ENCODE measurements around the gene VAMP5. TPM values are rescaled to one million over a fixed set of nuclear protein-coding genes. Genes with fewer than 3 reads are reported as not detected.

The VAMP5 gene
- total RNA-seq, 1 experiment from 2014 or later: 0.40 TPM

DNA sequence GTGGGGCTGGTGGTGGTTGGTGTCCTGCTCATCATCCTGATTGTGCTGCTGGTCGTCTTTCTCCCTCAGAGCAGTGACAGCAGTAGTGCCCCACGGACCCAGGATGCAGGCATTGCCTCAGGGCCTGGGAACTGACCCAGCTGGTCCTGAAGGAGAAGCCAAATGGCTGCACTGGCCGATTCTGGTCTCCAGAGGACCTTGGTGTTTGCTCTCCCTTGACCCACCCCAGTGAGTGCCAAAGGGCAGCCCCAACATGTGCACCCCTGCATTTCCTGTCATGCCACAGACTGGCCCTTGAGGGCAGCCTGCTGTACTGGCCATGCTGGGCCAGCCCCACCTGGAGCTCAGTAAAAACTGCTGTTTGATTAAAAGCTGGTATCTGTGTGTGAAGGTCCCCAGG is 8.8 kb downstream of the VAMP5 start:
- Histone ChIP-seq H3K9me3 (ENCODE audit: low read length) (no peaks in the 10 kb centered on the region), H3K9ac (ENCODE audit: low read length) (no peak overlapping the region), H3K4me2 (ENCODE audit: low read length) (no peak overlapping the region), H3F3A (ENCODE audit: low read length, unreplicated experiment) (no peaks in the 10 kb centered on the region), H3K4me1 (ENCODE audit: insufficient read depth, low read length) (peaks cover 24% of the 10 kb centered on the region), H2AFZ (ENCODE audit: low read length) (no peak overlapping the region), H4K20me1 (ENCODE audit: low read length) (no peaks in the 10 kb centered on the region), H3K27me3 (ENCODE audit: low read length) (no peaks in the 10 kb centered on the region), H3K4me3 (ENCODE audit: low read length) (no peak overlapping the region), H3K36me3 (ENCODE audit: low read depth, low read length) (peaks cover 11% of the 10 kb centered on the region; the same call in 1 of the 2 replicates), H3K79me2 (ENCODE audit: low read length) (peaks cover 20% of the 10 kb centered on the region), H3K9me2 (replicated peaks; ENCODE audit: low read length) (no peaks in the 10 kb centered on the region), H3K27ac (ENCODE audit: low read length) (no peak overlapping the region)
- no peak for DNase-seq
- no peak for TF ChIP-seq EZH2 (IDR thresholded peaks at IDR 0.05; ENCODE audit: low read length, unreplicated experiment)
- TF ChIP-seq, protein P1, sequence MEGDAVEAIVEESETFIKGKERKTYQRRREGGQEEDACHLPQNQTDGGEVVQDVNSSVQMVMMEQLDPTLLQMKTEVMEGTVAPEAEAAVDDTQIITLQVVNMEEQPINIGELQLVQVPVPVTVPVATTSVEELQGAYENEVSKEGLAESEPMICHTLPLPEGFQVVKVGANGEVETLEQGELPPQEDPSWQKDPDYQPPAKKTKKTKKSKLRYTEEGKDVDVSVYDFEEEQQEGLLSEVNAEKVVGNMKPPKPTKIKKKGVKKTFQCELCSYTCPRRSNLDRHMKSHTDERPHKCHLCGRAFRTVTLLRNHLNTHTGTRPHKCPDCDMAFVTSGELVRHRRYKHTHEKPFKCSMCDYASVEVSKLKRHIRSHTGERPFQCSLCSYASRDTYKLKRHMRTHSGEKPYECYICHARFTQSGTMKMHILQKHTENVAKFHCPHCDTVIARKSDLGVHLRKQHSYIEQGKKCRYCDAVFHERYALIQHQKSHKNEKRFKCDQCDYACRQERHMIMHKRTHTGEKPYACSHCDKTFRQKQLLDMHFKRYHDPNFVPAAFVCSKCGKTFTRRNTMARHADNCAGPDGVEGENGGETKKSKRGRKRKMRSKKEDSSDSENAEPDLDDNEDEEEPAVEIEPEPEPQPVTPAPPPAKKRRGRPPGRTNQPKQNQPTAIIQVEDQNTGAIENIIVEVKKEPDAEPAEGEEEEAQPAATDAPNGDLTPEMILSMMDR (conservative IDR thresholded peaks at IDR 0.05; ENCODE audit: low read depth, low read length): no peak
- no peak for TF ChIP-seq EZH2phosphoT487 (IDR thresholded peaks at IDR 0.05; ENCODE audit: borderline replicate concordance, low read length)
- BruUV-seq (replicated peaks): no TSS peak
- intact Hi-C loops (cut with micrococcal nuclease): no loop called here
- no peak for ATAC-seq
- ChIA-PET POLR2A (ENCODE audit: unreplicated experiment) (interaction anchor here (0.5 kb wide), 1 partner anchor 12 kb away, joined by 5 read pairs; no protein-coding TSS in a partner anchor), CTCF (no interaction called here)

DNA sequence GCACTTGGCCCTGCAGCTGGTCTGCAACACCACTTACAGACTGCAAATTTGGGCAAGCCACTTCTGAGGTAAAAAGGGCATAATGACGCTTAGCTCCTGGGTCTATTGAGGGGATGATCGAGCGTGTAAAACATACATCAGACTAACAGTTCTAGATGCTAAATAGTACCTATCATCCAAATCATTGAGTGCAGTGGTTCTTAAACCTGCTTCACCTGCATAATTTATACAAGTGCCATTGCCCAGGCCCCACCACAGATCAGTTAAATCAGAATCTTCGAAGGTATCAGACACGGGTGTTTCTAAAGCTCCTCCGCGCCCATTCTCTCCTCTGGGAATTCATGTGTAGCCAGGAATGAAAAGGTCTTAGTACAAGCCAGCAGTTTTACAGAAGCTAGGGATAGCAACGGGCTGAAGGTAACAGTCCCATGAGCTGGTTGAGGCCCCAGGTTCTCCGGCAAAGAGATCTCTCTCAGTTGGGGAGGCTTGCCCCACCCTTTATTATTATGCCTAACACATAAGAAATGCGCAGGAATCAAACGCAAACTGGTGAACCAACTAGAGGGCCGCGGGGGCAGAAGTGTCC is 10.6 kb downstream of the VAMP5 start:
- Histone ChIP-seq H3K4me3 (ENCODE audit: low read length) (peak overlapping the region; percentile 85), H2AFZ (ENCODE audit: low read length) (peak overlapping the region; percentile 75), H3K4me1 (ENCODE audit: insufficient read depth, low read length) (peaks cover 24% of the 10 kb centered on the region), H3K9me3 (ENCODE audit: low read length) (no peaks in the 10 kb centered on the region), H3K36me3 (ENCODE audit: low read depth, low read length) (peaks cover 13% of the 10 kb centered on the region; the same call in 1 of the 2 replicates), H4K20me1 (ENCODE audit: low read length) (no peaks in the 10 kb centered on the region), H3F3A (ENCODE audit: low read length, unreplicated experiment) (no peaks in the 10 kb centered on the region), H3K79me2 (ENCODE audit: low read length) (peaks cover 20% of the 10 kb centered on the region), H3K9me2 (replicated peaks; ENCODE audit: low read length) (no peaks in the 10 kb centered on the region), H3K9ac (ENCODE audit: low read length) (peak overlapping the region; percentile 79), H3K27me3 (ENCODE audit: low read length) (no peaks in the 10 kb centered on the region), H3K4me2 (ENCODE audit: low read length) (peak overlapping the region; percentile 91), H3K27ac (ENCODE audit: low read length) (peak overlapping the region; percentile 69)
- BruUV-seq (replicated peaks): TSS peak; percentile 85
- CTCF ChIA-PET: interaction anchor here (0.6 kb wide), 1 partner anchor 54 kb away, joined by 4 read pairs; no protein-coding TSS in a partner anchor
- intact Hi-C loops (cut with micrococcal nuclease): loop anchor here (2.0 kb wide), 1 partner anchor 174 kb away; no protein-coding TSS in a partner anchor
- POLR2A ChIA-PET (ENCODE audit: unreplicated experiment): interaction anchor here (0.6 to 1.6 kb wide), 5 partner anchors 17 to 1014 kb away, joined by 3 to 5 read pairs (median 4); partner anchors contain the start of genes C2orf68 and MAT2A
- ATAC-seq (no peak), DNase-seq (no peak)
- TF ChIP-seq EZH2phosphoT487 (IDR thresholded peaks at IDR 0.05; ENCODE audit: borderline replicate concordance, low read length) (no peak), EZH2 (IDR thresholded peaks at IDR 0.05; ENCODE audit: low read length, unreplicated experiment) (no peak)

DNA sequence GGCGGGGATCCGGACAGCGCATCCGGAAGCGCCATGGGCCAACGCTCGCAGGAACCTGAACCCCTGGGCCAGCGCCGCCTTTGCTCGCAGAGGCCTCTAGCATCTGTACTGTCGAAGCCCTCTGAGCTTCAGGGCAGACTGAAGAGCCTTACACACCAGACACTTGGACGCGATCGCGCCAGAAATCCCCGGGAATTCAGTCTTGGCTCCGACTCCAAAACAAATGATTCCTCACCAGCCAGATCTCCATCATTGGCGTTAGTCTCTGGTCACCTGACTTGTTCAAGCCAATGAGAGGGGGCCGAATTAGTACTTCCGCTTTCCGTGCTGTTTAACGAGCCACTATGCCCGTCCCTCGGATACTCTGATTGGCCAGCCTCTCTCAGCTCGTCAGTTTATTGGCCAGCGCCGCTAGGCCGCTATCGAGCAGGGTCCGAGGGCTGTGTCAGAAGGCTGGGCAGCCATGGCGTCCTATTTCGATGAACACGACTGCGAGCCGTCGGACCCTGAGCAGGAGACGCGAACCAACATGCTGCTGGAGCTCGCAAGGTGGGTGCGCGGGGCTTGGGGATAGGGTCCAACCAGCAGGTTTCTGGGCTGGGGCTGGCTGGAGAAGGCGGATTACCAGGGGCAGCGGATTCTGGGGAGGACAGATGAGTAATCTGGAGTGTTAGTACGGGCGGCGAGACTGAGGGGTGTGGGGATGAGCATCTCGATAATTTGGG is 11.2 kb downstream of the VAMP5 start, which contains the start of gene RNF181:
Gene RNF181, plus strand, starts transcription at position 445 of the 725 bp plus-strand sequence. Its CDS starts 19 bp downstream, at position 464.
- no peaks in the 10 kb centered on the region for H4K20me1 ChIP-seq (ENCODE audit: low read length)
- peak within 1 kb of the TSS; percentile 79 for H3K9ac ChIP-seq (ENCODE audit: low read length)
- no TSS peak for BruUV-seq (replicated peaks)
- H3K36me3 ChIP-seq (ENCODE audit: low read depth, low read length): peaks cover 13% of the 10 kb centered on the region; the same call in 1 of the 2 replicates
- ATAC-seq: peak; percentile 97
- peak; percentile 99 for DNase-seq
- H3K4me2 ChIP-seq (ENCODE audit: low read length): peak within 1 kb of the TSS; percentile 97
- no peaks in the 10 kb centered on the region for H3K9me2 ChIP-seq (replicated peaks; ENCODE audit: low read length)
- H3K4me1 ChIP-seq (ENCODE audit: insufficient read depth, low read length): peaks cover 20% of the 10 kb centered on the region
- H3K9me3 ChIP-seq (ENCODE audit: low read length): no peaks in the 10 kb centered on the region
- peak within 1 kb of the TSS; percentile 69 for H3K27ac ChIP-seq (ENCODE audit: low read length)
- H3F3A ChIP-seq (ENCODE audit: low read length, unreplicated experiment): no peaks in the 10 kb centered on the region
- H3K4me3 ChIP-seq (ENCODE audit: low read length): peak within 1 kb of the TSS; percentile 85
- CTCF ChIA-PET: interaction anchor here (0.6 to 0.7 kb wide), 2 partner anchors 53 to 242 kb away, joined by 3 to 4 read pairs; no protein-coding TSS in a partner anchor
- H2AFZ ChIP-seq (ENCODE audit: low read length): peak within 1 kb of the TSS; percentile 75
- intact Hi-C loops (cut with micrococcal nuclease): loop anchor here (2.0 kb wide), 1 partner anchor 175 kb away; no protein-coding TSS in a partner anchor
- TF ChIP-seq EZH2 (IDR thresholded peaks at IDR 0.05; ENCODE audit: low read length, unreplicated experiment): no peak
- TF ChIP-seq EZH2phosphoT487 (IDR thresholded peaks at IDR 0.05; ENCODE audit: borderline replicate concordance, low read length): no peak
- TF ChIP-seq, protein P1 (conservative IDR thresholded peaks at IDR 0.05; ENCODE audit: low read depth, low read length): no peak
- no peaks in the 10 kb centered on the region for H3K27me3 ChIP-seq (ENCODE audit: low read length)
- POLR2A ChIA-PET (ENCODE audit: unreplicated experiment): interaction anchor here (0.6 to 1.6 kb wide), 5 partner anchors 16 to 1014 kb away, joined by 3 to 5 read pairs (median 4); partner anchors contain the start of genes C2orf68 and MAT2A
- H3K79me2 ChIP-seq (ENCODE audit: low read length): peaks cover 20% of the 10 kb centered on the region
